AG09309 (cell line): Measurements from ENCODE around the gene RRH.
"Not testable (repeated sequence)": the region's sequence is repeated elsewhere in the genome, so short reads cannot be mapped to it uniquely, and the experiment has no call there.

Experiments
- DNase-seq: peaks from one replicate; pipeline ENCODE4 v3.0.0-alpha.2; 2010; ENCODE audit warnings: low read depth
- H3K4me3 ChIP-seq: 2 replicates; pipeline ENCODE4 v1.5.1; 2011; ENCODE audit warnings: mild to moderate bottlenecking, low read depth, low read length, moderate library complexity; ENCODE audit not compliant: control insufficient read depth
- CTCF ChIP-seq: IDR thresholded peaks from 2 replicates; pipeline ENCODE4 v1.5.1; 2011; ENCODE audit warnings: mild to moderate bottlenecking, low read depth, low read length, inconsistent platforms; ENCODE audit not compliant: insufficient read depth, control insufficient read depth; ENCODE audit errors: missing control alignments

The RRH gene

GRCh38 chr4:109827672-109828071 is at the start of gene RRH:
Gene RRH (plus strand): TSS chr4:109827972. CDS start chr4:109828028, 56 bp downstream.
- no peak within 1 kb of the TSS for H3K4me3 ChIP-seq
- no peak for TF ChIP-seq CTCF
- no peak for DNase-seq

- H3K4me3 ChIP-seq, DNase-seq: not testable (repeated sequence)
Measured at GRCh38 chr4:109782092-109782491, 45.7 kb upstream of the RRH start.

GRCh38 chr4:109786846-109787245 is 40.9 kb upstream of the RRH start:
- H3K4me3 ChIP-seq = no peak overlapping the region
- no peak for TF ChIP-seq CTCF
- no peak for DNase-seq

- H3K4me3 ChIP-seq = no peak overlapping the region
- TF ChIP-seq CTCF = no peak
- no peak for DNase-seq
Measured at GRCh38 chr4:109787807-109788206, 40.0 kb upstream of the RRH start.

GRCh38 chr4:109795059-109795458 is 32.7 kb upstream of the RRH start:
- DNase-seq = no peak
- no peak overlapping the region for H3K4me3 ChIP-seq
- TF ChIP-seq CTCF = no peak

- DNase-seq = no peak
- no peak for TF ChIP-seq CTCF
- H3K4me3 ChIP-seq = no peak overlapping the region
Measured at GRCh38 chr4:109798866-109799265, 28.9 kb upstream of the RRH start.

- DNase-seq = no peak
- no peak overlapping the region for H3K4me3 ChIP-seq
- TF ChIP-seq CTCF = no peak
Measured at GRCh38 chr4:109801099-109801789, 26.5 kb upstream of the RRH start.
